EH (cell line): Measurements from ENCODE around the gene KRTAP5-3.

Experiments
- DNase-seq: peaks from one replicate; pipeline ENCODE4 v3.0.0-alpha.2; 2015; ENCODE audit warnings: low read depth

Gene KRTAP5-3

DNA sequence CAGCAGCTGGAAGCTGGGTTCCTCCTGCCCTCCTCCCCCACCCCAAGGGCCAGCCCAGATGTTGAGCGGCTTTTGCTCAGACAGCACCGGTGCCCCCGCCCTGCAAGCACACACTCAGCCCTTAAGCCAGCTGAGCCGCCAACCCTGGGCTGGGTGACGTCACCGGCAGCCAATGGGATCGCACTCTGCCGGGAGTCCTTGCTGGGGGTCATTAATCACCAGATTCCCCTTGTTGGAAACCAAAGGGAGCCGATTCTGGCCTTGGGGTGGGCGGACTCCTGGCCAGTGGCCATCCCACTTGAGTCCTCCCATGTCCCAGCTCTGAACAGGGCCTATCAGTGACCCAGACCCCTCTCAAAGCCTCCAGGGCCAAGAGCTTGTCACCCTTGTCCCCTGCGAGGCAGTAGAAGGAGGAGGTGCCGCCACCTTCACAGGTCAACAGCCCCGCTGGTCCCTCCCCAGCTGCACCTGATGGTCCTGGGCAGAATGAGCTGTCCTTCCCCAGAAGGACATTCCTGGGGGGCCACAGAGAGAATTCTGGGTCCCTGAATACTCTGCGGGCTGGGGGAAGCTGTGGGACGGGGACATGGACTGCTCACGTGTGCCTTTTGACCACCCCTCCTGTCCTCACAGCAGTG, 43.6 kb downstream of the KRTAP5-3 start:
- DNase-seq = peak; percentile 95

DNA sequence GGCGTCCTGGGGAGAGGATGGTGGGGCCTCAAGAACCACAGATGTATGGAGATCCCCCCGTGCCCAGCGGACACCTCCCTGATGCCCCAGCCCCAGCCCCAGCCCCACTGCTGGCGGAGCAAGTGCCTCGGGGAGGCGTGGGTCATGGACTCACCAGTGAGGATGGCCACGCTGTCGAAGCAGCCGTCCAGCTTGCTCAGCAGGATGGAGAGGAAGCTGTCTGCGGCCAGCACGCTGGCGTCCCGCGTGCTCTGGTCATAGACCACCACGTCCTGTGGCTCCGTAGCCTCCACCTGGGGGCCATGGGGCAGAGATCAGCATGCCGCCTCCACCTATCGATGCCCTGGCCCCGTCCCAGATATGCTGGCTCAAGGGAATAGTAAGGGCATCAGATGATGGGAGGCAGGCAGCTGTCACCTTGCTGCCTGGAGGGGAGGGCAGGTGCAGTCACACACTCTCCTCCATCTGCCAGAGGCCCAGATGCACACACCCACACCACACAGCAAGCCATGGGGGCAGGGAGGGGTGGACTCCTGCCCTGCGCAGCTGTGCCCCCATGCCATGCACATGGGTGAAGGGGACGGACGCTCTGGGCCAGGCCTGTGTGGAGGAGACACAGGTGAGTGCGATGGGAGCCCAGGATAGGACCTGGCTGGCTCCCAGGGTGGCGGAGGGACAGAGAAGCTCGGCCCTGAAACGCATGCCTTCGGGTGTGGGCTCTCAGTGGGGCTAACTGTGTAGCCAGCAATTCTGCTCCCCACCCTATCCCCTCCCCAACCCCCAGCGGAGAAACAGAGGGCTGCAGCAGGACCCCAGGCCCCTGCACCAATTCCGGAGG, 44.3 kb downstream of the KRTAP5-3 start:
- no peak for DNase-seq

GRCh38 chr11:1563149-1563638, 45.1 kb downstream of the KRTAP5-3 start:
- DNase-seq = no peak

- no peak for DNase-seq
Observed at GRCh38 chr11:1562469-1563148, 45.7 kb downstream of the KRTAP5-3 start.

DNA sequence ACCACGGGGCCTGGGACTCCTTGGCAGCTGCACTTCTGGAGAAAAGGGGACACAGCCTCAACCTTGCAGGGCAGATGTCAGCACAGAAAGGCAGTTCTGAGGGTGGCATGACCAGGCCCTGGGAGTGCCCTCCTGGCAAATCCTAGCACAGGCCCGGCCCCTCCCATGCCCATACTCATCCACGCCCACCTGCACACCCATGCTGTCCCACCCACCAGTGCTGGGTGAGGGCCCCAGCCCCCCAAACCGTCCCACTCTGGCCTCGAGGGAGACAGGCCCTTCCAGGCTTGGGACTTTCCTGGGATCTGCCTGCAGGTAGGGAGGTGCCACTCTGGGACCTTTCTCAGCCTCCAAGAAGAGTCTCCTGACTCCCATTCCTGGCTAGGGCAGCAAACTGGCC, 46.3 kb downstream of the KRTAP5-3 start:
- no peak for DNase-seq

DNA sequence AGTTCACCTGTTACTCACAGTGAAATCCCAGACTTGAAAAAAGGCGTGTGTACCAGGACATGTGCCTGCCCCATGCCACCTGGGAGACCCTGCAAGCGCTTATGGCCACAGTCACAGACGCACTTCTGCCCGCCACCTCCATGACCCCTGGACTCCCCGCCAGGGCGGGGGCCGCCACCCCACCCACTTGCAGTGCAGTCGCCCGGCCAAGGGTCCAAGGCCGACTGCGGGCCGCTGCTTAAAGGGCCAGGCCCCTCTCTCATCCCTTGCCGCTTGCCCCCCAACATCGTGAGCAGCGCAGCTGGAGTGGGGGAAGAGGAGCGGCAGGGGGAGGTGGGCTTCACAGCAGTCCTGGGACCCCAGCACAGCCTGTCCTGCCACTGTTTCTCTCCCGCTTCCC, 47.0 kb downstream of the KRTAP5-3 start:
- DNase-seq = no peak

GRCh38 chr11:1560649-1561251, 47.5 kb downstream of the KRTAP5-3 start:
- DNase-seq = no peak

- DNase-seq = no peak
Observed at GRCh38 chr11:1560002-1560648, 48.1 kb downstream of the KRTAP5-3 start.

DNA sequence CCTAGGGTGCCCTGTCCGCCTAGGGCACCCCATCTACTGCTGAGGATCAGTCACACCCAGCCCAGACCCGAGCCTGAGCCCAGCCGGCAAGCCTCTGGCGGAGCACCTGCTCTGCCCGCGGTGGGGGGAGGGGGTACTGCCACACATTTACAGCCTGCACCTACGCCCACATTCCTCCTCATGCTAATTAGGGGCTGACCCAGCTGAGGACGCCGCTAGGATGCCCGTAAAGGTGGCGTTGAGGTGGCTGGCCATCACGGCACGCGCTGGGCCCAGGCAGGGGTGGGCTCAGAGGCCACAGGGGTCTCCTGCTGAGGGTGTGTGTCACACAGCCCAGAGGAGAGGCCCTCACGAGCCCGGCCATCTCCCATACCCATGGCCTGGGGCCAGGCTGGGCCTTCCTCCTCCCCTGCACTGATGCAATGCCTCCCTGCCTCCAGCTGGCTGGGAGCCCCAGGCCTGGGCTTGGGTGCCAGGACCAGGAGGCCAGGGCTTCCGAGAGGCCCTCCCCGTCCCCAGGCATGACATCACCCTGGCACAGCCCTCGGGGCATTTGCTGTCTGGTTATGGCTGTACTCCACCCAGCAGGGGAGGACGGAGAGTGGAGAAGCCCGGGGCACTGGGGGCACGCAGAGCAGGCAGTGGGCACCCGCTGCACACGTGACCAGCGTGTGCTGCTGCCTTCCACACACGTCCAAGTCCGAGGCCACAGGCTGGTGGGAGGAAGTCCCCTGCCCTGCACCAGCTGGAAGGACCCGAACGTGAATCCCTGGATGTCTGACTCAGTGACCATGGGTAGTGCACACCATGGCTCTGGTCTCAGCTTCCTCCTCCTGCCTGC, 48.9 kb downstream of the KRTAP5-3 start:
- DNase-seq = peak; percentile 93

DNA sequence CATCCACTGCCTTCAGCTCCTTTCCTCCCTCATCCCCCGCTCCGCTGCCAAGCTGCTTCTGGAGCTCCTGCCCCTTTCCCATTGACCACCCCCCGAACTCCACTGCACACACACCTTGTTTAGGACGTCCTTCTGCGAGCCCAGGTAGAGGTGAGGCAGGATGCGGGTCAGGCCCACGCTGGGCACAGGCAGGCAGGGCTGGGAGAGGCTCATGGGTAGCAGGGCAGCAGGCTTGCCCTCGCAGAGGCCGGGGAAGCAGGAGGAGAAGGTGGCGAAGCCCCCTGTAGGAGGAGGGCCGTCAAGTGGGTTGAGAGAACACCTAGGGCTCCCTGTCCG, 49.5 kb downstream of the KRTAP5-3 start:
- no peak for DNase-seq

DNA sequence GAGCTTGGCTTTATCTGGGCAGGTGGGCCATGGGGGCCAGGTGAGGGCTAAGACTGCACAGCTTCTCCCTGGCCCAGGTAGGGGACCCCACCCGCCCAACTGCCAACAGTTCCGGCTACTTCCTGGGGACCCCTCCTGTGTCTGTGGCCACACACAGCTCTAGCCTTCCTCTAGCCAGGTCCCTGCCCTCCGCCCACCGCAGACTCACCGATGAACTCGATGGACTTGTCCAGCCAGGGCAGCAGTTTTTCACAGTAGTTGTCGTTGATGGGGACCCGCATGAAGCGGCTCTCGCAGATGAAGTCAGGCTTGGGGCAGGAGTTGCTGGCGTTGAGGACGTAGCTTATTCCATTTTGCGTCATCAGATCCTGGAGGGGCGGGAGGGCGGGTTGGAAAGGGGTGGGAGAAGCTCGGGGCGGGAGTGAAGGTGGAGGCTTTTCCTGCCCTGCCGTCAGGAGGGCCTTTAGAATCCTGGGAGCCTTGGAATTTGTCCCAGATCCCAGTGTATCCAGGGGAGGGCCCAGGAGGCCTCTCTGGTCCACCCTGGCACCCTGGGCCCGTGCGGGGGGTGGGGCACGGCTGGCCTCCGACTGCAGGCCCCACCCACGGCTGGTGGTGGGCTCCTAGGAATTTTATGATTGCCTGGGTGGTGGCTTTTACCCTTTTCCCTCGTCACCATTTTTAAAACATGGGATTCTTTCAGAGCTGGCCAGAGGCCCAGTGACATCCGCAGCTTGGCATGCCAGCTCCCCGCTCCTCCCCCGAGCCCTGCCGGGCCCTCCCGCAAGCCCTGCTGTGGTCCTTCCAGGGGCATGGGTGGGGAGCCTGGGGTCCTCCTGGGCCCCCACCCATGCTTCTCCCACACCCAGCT, 50.1 kb downstream of the KRTAP5-3 start:
- DNase-seq = peak; percentile 95
